GM23338 (cell line): ENCODE results near the gene TASOR2. TPM values are rescaled to one million over a fixed set of nuclear protein-coding genes. Genes with fewer than 3 reads are reported as not detected.

Source experiments
- ATAC-seq: fragments of 200-7000 bp; cut with Tn5 transposase; 3 replicates; pipeline ENCODE4 v1.9.1; 2020
- DNase-seq: peaks from one replicate; pipeline ENCODE4 v3.0.0-alpha.2; 2015; ENCODE audit warnings: low spot score
- H2AFZ ChIP-seq: fragments of 200-600 bp; sonication (generic); 2 replicates; pipeline ENCODE4 v1.8.0; 2016; ENCODE audit warnings: antibody characterized with exemption, mild to moderate bottlenecking, moderate library complexity
- H3F3A ChIP-seq: fragments of 200-600 bp; sonication (generic); replicated peaks from 2 replicates; pipeline ENCODE4 v1.8.0; 2017; ENCODE audit warnings: antibody characterized with exemption, mixed run types, low read depth
- H3K27ac ChIP-seq: fragments of 200-600 bp; sonication (generic); 2 replicates; pipeline ENCODE4 v1.6.1; 2016; ENCODE audit warnings: low read depth
- H3K27me3 ChIP-seq: fragments of 200-600 bp; sonication (generic); 2 replicates; pipeline ENCODE4 v1.8.0; 2016; ENCODE audit warnings: mild to moderate bottlenecking, mixed run types, moderate library complexity; ENCODE audit not compliant: insufficient read depth
- H3K36me3 ChIP-seq: fragments of 200-600 bp; sonication (generic); 2 replicates; pipeline ENCODE4 v1.8.0; 2016; ENCODE audit warnings: mild to moderate bottlenecking; ENCODE audit not compliant: insufficient read depth
- H3K4me1 ChIP-seq: fragments of 200-600 bp; sonication (generic); 2 replicates; pipeline ENCODE4 v1.8.0; 2016; ENCODE audit warnings: mild to moderate bottlenecking, moderate library complexity; ENCODE audit not compliant: insufficient read depth
- H3K4me2 ChIP-seq: fragments of 200-600 bp; sonication (generic); 2 replicates; pipeline ENCODE4 v1.7.1; 2017; ENCODE audit warnings: mixed run types
- H3K4me3 ChIP-seq: fragments of 200-600 bp; sonication (generic); 2 replicates; pipeline ENCODE4 v1.6.1; 2016; ENCODE audit warnings: mixed run types
- H3K79me2 ChIP-seq: fragments of 200-600 bp; sonication (generic); replicated peaks from 2 replicates; pipeline ENCODE4 v1.8.0; 2017; ENCODE audit warnings: mild to moderate bottlenecking; ENCODE audit not compliant: insufficient read depth
- H3K9me2 ChIP-seq: fragments of 200-600 bp; sonication (generic); 2 replicates; pipeline ENCODE4 v1.8.0; 2017; ENCODE audit not compliant: insufficient read depth
- H4K20me1 ChIP-seq: fragments of 200-600 bp; sonication (generic); replicated peaks from 2 replicates; pipeline ENCODE4 v1.8.0; 2017; ENCODE audit warnings: mild to moderate bottlenecking; ENCODE audit not compliant: insufficient read depth
- H3K27ac Mint-ChIP-seq: 2 replicates; pipeline ENCODE4 v1.8.0; 2020; ENCODE audit warnings: inconsistent platforms, mild to moderate bottlenecking, moderate library complexity, mixed read lengths
- H3K27me3 Mint-ChIP-seq: 3 replicates; pipeline ENCODE4 v1.8.0; 2022; ENCODE audit warnings: low read depth, mild to moderate bottlenecking, moderate library complexity, mixed read lengths, inconsistent platforms; ENCODE audit not compliant: insufficient read depth, poor library complexity
- H3K36me3 Mint-ChIP-seq: 3 replicates; pipeline ENCODE4 v1.8.0; 2021; ENCODE audit warnings: low read depth, mild to moderate bottlenecking, inconsistent platforms, moderate library complexity, mixed read lengths
- H3K4me1 Mint-ChIP-seq: 3 replicates; pipeline ENCODE4 v1.8.0; 2020; ENCODE audit warnings: mild to moderate bottlenecking, inconsistent platforms, mixed read lengths
- H3K4me3 Mint-ChIP-seq: 3 replicates; pipeline ENCODE4 v1.8.0; 2021; ENCODE audit warnings: moderate library complexity, mild to moderate bottlenecking, inconsistent platforms, mixed read lengths
- H3K9me3 Mint-ChIP-seq: 3 replicates; pipeline ENCODE4 v1.8.0; 2020; ENCODE audit warnings: moderate library complexity, mild to moderate bottlenecking, inconsistent platforms, mixed read lengths
- CREB1 ChIP-seq: fragments of 250-450 bp; sonication (Bioruptor Pico); IDR thresholded peaks from 2 replicates; pipeline ENCODE4 v1.5.0; 2020; ENCODE audit warnings: low read depth, mild to moderate bottlenecking, moderate library complexity
- EZH2 ChIP-seq: fragments of 200-600 bp; sonication (generic); IDR thresholded peaks from one replicate; pipeline ENCODE4 v1.8.0; 2017; ENCODE audit warnings: antibody characterized with exemption, mild to moderate bottlenecking, low read depth; ENCODE audit not compliant: unreplicated experiment
- EZH2phosphoT487 ChIP-seq: fragments of 200-600 bp; sonication (generic); IDR thresholded peaks from one replicate; pipeline ENCODE4 v1.8.1; 2018; ENCODE audit warnings: antibody characterized with exemption; ENCODE audit not compliant: unreplicated experiment
- JUNB ChIP-seq: IDR thresholded peaks from one replicate; pipeline ENCODE4 v1.6.1; 2016; ENCODE audit warnings: antibody characterized with exemption; ENCODE audit not compliant: unreplicated experiment
- NANOG ChIP-seq: IDR thresholded peaks from 2 replicates; pipeline ENCODE4 v1.6.1; 2016; ENCODE audit warnings: antibody characterized with exemption, borderline replicate concordance
- POLR2AphosphoS5 ChIP-seq: IDR thresholded peaks from 2 replicates; pipeline ENCODE4 v1.6.1; 2016; ENCODE audit warnings: antibody characterized with exemption, low read depth
- STAT1 ChIP-seq: IDR thresholded peaks from one replicate; pipeline ENCODE4 v1.6.1; 2016; ENCODE audit warnings: antibody characterized with exemption; ENCODE audit not compliant: unreplicated experiment
- ZNF114 ChIP-seq: fragments of 250-450 bp; sonication (Bioruptor Pico); IDR thresholded peaks from 2 replicates; pipeline ENCODE4 v1.5.0; 2020; ENCODE audit warnings: mild to moderate bottlenecking, moderate library complexity
- ZNF331 ChIP-seq: fragments of 250-450 bp; sonication (Bioruptor Pico); IDR thresholded peaks from 2 replicates; pipeline ENCODE4 v1.5.0; 2020; ENCODE audit warnings: low read depth, mild to moderate bottlenecking, moderate library complexity
- polyA plus RNA-seq: library from polyadenylated mRNA; unstranded; fragments of >200 nt; fragmentation: Nextera tagmentation; extraction: Ambion mirVana; gene quantifications from 2 replicates; pipeline ENCODE4 v1.2.1, GENCODE V29; 2016
- total RNA-seq: library from RNA; depleted of rRNA; stranded (reverse); fragments of >200 nt; shearing (Covaris generic); gene quantifications from 2 replicates; pipeline ENCODE4 v1.2.3, GENCODE V29; 2014
- TF ChIP-seq, protein P1 (sequence below), 2 experiments: fragments of 200-600 bp in 1 of 2; sonication (generic) in 1 of 2; conservative IDR thresholded peaks; 2 replicates each; pipeline versions ENCODE4 v1.5.1 to v1.6.1; 2016 to 2017; ENCODE audit warnings: antibody characterized with exemption in 2 of 2, low read depth in 2 of 2, mild to moderate bottlenecking in 2 of 2, moderate library complexity in 1 of 2
- TF ChIP-seq, protein P2 (sequence below): IDR thresholded peaks from 2 replicates; pipeline ENCODE4 v1.6.1; 2016; ENCODE audit warnings: antibody characterized with exemption
- TF ChIP-seq, protein P3 (sequence below): fragments of 250-450 bp; sonication (Bioruptor Pico); IDR thresholded peaks from 2 replicates; pipeline ENCODE4 v1.5.0; 2020; ENCODE audit warnings: mild to moderate bottlenecking, moderate library complexity
- TF ChIP-seq, protein P4 (sequence below): IDR thresholded peaks from one replicate; pipeline ENCODE4 v1.6.1; 2018; ENCODE audit warnings: antibody characterized with exemption; ENCODE audit not compliant: unreplicated experiment

The TASOR2 gene
- total and polyA plus RNA-seq, 2 experiments from 2014 or later: 45.2 to 110 TPM

DNA sequence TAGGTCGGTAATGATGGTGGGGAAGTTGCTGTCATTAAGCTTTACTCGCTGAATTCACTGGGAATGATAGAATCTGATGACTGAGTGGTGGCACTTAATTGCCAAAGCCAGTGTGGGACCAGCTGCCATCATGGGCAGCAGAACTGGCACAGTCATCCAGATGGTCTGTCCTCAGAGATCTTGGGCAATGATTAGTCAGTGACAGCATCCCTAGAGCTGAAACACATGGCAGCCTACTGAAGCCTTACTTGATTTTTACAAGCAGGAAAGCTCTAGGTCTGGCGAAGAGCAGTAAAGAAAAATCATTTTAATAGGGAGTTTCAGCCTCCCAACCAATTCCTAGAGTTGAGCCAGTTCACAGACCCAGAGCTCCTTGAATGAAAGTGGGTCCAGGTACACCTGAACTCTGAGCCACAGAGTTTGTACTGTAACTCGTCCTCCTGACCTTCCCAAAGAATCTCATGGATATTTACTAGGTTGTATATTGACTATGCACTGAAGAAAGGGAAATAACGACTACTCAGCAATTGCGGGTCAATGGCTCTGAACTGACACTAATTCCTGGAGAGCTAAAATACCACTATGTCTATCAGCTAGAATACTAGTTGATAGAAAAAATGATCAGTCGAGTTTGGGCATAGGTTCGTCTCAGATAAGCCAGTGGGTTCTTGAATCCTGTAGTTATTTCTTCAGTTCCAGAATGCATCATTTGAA, 13.8 kb upstream of the TASOR2 start:
- Histone ChIP-seq H3K36me3 (no peaks in the 10 kb centered on the region), H3K27ac (no peak overlapping the region), H3K4me1 (peaks cover 4% of the 10 kb centered on the region; the same call in 1 of the 2 replicates), H3F3A (no peaks in the 10 kb centered on the region), H4K20me1 (no peaks in the 10 kb centered on the region), H3K79me2 (no peaks in the 10 kb centered on the region), H3K27me3 (peaks cover 7% of the 10 kb centered on the region; the same call in 1 of the 2 replicates), H3K4me3 (no peak overlapping the region), H3K4me2 (no peak overlapping the region), H3K9me2 (no peaks in the 10 kb centered on the region), H2AFZ (no peak overlapping the region)
- TF ChIP-seq, protein P1, sequence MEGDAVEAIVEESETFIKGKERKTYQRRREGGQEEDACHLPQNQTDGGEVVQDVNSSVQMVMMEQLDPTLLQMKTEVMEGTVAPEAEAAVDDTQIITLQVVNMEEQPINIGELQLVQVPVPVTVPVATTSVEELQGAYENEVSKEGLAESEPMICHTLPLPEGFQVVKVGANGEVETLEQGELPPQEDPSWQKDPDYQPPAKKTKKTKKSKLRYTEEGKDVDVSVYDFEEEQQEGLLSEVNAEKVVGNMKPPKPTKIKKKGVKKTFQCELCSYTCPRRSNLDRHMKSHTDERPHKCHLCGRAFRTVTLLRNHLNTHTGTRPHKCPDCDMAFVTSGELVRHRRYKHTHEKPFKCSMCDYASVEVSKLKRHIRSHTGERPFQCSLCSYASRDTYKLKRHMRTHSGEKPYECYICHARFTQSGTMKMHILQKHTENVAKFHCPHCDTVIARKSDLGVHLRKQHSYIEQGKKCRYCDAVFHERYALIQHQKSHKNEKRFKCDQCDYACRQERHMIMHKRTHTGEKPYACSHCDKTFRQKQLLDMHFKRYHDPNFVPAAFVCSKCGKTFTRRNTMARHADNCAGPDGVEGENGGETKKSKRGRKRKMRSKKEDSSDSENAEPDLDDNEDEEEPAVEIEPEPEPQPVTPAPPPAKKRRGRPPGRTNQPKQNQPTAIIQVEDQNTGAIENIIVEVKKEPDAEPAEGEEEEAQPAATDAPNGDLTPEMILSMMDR (conservative IDR thresholded peaks at IDR 0.05; ENCODE audit: low read depth in 2 of 2): no peak
- no peak for TF ChIP-seq CREB1 (CRISPR knock-in tag)
- no peak for TF ChIP-seq ZNF114
- TF ChIP-seq STAT1: no peak
- no peak for TF ChIP-seq ZNF331 (CRISPR knock-in tag)
- no peak for TF ChIP-seq NANOG
- TF ChIP-seq, protein P2, sequence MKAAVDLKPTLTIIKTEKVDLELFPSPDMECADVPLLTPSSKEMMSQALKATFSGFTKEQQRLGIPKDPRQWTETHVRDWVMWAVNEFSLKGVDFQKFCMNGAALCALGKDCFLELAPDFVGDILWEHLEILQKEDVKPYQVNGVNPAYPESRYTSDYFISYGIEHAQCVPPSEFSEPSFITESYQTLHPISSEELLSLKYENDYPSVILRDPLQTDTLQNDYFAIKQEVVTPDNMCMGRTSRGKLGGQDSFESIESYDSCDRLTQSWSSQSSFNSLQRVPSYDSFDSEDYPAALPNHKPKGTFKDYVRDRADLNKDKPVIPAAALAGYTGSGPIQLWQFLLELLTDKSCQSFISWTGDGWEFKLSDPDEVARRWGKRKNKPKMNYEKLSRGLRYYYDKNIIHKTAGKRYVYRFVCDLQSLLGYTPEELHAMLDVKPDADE: no peak
- TF ChIP-seq, protein P3, sequence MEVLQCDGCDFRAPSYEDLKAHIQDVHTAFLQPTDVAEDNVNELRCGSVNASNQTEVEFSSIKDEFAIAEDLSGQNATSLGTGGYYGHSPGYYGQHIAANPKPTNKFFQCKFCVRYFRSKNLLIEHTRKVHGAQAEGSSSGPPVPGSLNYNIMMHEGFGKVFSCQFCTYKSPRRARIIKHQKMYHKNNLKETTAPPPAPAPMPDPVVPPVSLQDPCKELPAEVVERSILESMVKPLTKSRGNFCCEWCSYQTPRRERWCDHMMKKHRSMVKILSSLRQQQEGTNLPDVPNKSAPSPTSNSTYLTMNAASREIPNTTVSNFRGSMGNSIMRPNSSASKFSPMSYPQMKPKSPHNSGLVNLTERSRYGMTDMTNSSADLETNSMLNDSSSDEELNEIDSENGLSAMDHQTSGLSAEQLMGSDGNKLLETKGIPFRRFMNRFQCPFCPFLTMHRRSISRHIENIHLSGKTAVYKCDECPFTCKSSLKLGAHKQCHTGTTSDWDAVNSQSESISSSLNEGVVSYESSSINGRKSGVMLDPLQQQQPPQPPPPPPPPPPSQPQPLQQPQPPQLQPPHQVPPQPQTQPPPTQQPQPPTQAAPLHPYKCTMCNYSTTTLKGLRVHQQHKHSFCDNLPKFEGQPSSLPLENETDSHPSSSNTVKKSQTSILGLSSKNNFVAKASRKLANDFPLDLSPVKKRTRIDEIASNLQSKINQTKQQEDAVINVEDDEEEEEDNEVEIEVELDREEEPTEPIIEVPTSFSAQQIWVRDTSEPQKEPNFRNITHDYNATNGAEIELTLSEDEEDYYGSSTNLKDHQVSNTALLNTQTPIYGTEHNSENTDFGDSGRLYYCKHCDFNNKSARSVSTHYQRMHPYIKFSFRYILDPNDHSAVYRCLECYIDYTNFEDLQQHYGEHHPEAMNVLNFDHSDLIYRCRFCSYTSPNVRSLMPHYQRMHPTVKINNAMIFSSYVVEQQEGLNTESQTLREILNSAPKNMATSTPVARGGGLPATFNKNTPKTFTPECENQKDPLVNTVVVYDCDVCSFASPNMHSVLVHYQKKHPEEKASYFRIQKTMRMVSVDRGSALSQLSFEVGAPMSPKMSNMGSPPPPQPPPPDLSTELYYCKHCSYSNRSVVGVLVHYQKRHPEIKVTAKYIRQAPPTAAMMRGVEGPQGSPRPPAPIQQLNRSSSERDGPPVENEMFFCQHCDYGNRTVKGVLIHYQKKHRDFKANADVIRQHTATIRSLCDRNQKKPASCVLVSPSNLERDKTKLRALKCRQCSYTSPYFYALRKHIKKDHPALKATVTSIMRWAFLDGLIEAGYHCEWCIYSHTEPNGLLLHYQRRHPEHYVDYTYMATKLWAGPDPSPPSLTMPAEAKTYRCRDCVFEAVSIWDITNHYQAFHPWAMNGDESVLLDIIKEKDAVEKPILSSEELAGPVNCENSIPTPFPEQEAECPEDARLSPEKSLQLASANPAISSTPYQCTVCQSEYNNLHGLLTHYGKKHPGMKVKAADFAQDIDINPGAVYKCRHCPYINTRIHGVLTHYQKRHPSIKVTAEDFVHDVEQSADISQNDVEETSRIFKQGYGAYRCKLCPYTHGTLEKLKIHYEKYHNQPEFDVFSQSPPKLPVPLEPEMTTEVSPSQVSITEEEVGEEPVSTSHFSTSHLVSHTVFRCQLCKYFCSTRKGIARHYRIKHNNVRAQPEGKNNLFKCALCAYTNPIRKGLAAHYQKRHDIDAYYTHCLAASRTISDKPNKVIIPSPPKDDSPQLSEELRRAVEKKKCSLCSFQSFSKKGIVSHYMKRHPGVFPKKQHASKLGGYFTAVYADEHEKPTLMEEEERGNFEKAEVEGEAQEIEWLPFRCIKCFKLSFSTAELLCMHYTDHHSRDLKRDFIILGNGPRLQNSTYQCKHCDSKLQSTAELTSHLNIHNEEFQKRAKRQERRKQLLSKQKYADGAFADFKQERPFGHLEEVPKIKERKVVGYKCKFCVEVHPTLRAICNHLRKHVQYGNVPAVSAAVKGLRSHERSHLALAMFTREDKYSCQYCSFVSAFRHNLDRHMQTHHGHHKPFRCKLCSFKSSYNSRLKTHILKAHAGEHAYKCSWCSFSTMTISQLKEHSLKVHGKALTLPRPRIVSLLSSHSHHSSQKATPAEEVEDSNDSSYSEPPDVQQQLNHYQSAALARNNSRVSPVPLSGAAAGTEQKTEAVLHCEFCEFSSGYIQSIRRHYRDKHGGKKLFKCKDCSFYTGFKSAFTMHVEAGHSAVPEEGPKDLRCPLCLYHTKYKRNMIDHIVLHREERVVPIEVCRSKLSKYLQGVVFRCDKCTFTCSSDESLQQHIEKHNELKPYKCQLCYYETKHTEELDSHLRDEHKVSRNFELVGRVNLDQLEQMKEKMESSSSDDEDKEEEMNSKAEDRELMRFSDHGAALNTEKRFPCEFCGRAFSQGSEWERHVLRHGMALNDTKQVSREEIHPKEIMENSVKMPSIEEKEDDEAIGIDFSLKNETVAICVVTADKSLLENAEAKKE (CRISPR knock-in tag): no peak
- no peak for TF ChIP-seq EZH2
- no peak for TF ChIP-seq EZH2phosphoT487
- no peak for TF ChIP-seq JUNB
- TF ChIP-seq POLR2AphosphoS5: no peak
- TF ChIP-seq, protein P4, sequence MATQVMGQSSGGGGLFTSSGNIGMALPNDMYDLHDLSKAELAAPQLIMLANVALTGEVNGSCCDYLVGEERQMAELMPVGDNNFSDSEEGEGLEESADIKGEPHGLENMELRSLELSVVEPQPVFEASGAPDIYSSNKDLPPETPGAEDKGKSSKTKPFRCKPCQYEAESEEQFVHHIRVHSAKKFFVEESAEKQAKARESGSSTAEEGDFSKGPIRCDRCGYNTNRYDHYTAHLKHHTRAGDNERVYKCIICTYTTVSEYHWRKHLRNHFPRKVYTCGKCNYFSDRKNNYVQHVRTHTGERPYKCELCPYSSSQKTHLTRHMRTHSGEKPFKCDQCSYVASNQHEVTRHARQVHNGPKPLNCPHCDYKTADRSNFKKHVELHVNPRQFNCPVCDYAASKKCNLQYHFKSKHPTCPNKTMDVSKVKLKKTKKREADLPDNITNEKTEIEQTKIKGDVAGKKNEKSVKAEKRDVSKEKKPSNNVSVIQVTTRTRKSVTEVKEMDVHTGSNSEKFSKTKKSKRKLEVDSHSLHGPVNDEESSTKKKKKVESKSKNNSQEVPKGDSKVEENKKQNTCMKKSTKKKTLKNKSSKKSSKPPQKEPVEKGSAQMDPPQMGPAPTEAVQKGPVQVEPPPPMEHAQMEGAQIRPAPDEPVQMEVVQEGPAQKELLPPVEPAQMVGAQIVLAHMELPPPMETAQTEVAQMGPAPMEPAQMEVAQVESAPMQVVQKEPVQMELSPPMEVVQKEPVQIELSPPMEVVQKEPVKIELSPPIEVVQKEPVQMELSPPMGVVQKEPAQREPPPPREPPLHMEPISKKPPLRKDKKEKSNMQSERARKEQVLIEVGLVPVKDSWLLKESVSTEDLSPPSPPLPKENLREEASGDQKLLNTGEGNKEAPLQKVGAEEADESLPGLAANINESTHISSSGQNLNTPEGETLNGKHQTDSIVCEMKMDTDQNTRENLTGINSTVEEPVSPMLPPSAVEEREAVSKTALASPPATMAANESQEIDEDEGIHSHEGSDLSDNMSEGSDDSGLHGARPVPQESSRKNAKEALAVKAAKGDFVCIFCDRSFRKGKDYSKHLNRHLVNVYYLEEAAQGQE: no peak
- ATAC-seq (no peak), DNase-seq (no peak)
- Mint-ChIP-seq H3K4me3 (no peak overlapping the region), H3K27me3 (peaks cover 8% of the 10 kb centered on the region), H3K4me1 (peaks cover 7% of the 10 kb centered on the region), H3K36me3 (no peaks in the 10 kb centered on the region), H3K9me3 (peaks cover 12% of the 10 kb centered on the region; the same call in 2 of the 3 replicates), H3K27ac (no peak overlapping the region)
